Measurements from ENCODE around the gene STK39.

STK39 gene

DNA sequence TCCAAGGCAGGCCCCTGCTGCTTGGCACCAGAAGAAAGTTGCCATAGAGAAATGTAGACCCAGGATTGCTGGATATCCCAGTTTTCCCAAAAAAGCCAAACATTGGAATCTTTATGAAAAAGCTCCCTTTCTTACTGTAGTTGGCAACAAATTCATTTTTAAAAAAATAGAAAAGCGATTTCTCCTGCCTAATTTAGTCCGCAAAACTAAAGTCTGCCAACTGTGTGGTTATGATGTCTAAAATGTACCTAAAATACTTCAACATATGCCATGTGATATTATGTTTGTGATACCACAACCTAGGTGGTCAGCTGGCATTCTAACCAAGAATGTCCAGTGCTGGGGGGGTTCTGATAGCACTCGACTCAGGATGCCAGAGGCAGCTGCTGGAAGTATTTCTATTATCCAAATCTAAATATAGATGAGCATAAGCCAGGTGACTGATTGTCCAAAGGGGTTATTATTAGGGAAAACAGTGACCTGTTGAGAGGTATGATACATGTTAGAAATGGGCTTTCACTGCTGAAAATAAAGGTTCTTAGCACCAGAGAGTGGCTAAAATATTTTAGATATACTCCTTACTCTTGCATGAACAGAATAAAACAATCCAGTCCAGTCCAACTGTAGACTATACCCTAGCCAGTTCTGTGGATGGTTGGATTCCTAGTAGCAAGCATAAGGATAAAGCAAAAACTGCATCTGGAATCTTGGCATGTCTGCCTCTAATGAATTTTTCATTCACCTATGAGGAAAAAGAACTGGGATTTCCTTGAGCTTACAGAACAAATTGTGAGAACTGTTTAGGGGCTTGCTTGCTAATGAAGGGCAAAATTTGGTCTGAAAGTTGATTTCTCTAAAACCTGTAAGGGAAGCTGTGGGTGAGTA, 101.7 kb downstream of the STK39 start:
- no peaks in the 10 kb centered on the region for H3K27me3 ChIP-seq (ENCODE audit: insufficient read depth, low read depth)
- H3K4me3 ChIP-seq (IDR thresholded peaks at IDR 0.05; ENCODE audit: insufficient read depth, low read depth, low read length) = no peak overlapping the region
- H3K4me1 ChIP-seq (ENCODE audit: low read depth, poor library complexity, severe bottlenecking) = no peaks in the 10 kb centered on the region
- no peaks in the 10 kb centered on the region for H3K79me2 ChIP-seq (ENCODE audit: insufficient read depth, low read depth)
- H3K27ac ChIP-seq = no peak overlapping the region
- H3K4me2 ChIP-seq = no peak overlapping the region
- H3K9ac ChIP-seq = no peak overlapping the region
- H4K20me1 ChIP-seq (ENCODE audit: insufficient read depth) = no peaks in the 10 kb centered on the region
- no peaks in the 10 kb centered on the region; the same call in 1 of the 2 replicates for H3K36me3 ChIP-seq (ENCODE audit: insufficient read depth)
- no peak overlapping the region for H2AFZ ChIP-seq (ENCODE audit: low read depth)
- TF ChIP-seq, protein P1, sequence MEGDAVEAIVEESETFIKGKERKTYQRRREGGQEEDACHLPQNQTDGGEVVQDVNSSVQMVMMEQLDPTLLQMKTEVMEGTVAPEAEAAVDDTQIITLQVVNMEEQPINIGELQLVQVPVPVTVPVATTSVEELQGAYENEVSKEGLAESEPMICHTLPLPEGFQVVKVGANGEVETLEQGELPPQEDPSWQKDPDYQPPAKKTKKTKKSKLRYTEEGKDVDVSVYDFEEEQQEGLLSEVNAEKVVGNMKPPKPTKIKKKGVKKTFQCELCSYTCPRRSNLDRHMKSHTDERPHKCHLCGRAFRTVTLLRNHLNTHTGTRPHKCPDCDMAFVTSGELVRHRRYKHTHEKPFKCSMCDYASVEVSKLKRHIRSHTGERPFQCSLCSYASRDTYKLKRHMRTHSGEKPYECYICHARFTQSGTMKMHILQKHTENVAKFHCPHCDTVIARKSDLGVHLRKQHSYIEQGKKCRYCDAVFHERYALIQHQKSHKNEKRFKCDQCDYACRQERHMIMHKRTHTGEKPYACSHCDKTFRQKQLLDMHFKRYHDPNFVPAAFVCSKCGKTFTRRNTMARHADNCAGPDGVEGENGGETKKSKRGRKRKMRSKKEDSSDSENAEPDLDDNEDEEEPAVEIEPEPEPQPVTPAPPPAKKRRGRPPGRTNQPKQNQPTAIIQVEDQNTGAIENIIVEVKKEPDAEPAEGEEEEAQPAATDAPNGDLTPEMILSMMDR (conservative IDR thresholded peaks at IDR 0.05; ENCODE audit: low read depth, low read length) = no peak

- Histone ChIP-seq H3K27me3 (ENCODE audit: insufficient read depth, low read depth) (no peaks in the 10 kb centered on the region), H4K20me1 (ENCODE audit: insufficient read depth) (no peaks in the 10 kb centered on the region), H3K4me1 (ENCODE audit: low read depth, poor library complexity, severe bottlenecking) (no peaks in the 10 kb centered on the region), H3K27ac (no peak overlapping the region), H3K4me3 (IDR thresholded peaks at IDR 0.05; ENCODE audit: insufficient read depth, low read depth, low read length) (no peak overlapping the region), H3K36me3 (ENCODE audit: insufficient read depth) (no peaks in the 10 kb centered on the region; the same call in 1 of the 2 replicates), H3K4me2 (no peak overlapping the region), H3K79me2 (ENCODE audit: insufficient read depth, low read depth) (no peaks in the 10 kb centered on the region), H2AFZ (ENCODE audit: low read depth) (no peak overlapping the region), H3K9ac (no peak overlapping the region)
- TF ChIP-seq, protein P1 (conservative IDR thresholded peaks at IDR 0.05; ENCODE audit: low read depth, low read length) = no peak
Measured at GRCh38 chr2:168145011-168145410, 102.4 kb downstream of the STK39 start.

DNA sequence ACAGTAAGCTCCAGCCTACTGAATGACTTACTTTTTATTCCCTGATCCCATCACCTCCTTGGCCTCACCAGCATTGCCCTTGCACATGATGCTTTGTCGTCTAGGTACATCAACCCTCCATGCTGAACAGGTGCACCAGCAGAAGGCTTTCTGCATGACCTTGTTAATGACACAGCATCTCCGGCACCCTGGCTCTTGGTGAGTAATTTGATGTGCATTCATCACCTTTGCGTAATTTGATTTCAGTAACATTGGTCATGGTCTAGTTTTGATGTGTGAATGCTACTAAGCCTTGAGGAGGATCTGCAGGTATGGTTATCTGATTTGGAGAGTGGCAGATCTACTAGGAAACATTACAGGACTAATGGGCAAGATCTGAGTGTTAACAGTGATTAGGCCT, 103.6 kb downstream of the STK39 start:
- TF ChIP-seq, protein P1 (conservative IDR thresholded peaks at IDR 0.05; ENCODE audit: low read depth, low read length) = no peak
- Histone ChIP-seq H3K4me1 (ENCODE audit: low read depth, poor library complexity, severe bottlenecking) (no peaks in the 10 kb centered on the region), H3K27ac (no peak overlapping the region), H2AFZ (ENCODE audit: low read depth) (no peak overlapping the region), H3K36me3 (ENCODE audit: insufficient read depth) (no peaks in the 10 kb centered on the region; the same call in 1 of the 2 replicates), H4K20me1 (ENCODE audit: insufficient read depth) (no peaks in the 10 kb centered on the region), H3K4me3 (IDR thresholded peaks at IDR 0.05; ENCODE audit: insufficient read depth, low read depth, low read length) (no peak overlapping the region), H3K27me3 (ENCODE audit: insufficient read depth, low read depth) (no peaks in the 10 kb centered on the region), H3K4me2 (no peak overlapping the region), H3K9ac (no peak overlapping the region), H3K79me2 (ENCODE audit: insufficient read depth, low read depth) (no peaks in the 10 kb centered on the region)

DNA sequence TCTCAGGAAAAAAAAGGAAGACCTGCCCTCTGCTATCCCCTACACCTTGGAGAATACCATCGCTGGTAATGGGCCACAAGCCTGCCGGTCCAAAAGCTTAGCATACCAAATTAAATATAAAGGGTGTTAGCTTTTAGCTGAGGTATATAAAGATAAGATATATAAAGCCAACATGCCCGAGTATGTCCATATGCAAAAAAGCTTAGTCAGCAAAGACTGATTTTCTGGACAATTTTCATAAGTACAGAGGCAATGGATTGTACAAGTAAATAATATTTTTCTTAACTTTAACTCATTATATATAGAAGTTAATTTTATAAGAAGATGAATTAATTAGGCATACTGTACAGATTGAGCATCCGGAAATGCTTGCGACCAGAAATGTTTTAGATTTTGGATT, 106.5 kb downstream of the STK39 start:
- no peaks in the 10 kb centered on the region for H3K4me1 ChIP-seq (ENCODE audit: low read depth, poor library complexity, severe bottlenecking)
- H2AFZ ChIP-seq (ENCODE audit: low read depth) = no peak overlapping the region
- no peaks in the 10 kb centered on the region for H4K20me1 ChIP-seq (ENCODE audit: insufficient read depth)
- no peak overlapping the region for H3K9ac ChIP-seq
- no peaks in the 10 kb centered on the region for H3K27me3 ChIP-seq (ENCODE audit: insufficient read depth, low read depth)
- no peaks in the 10 kb centered on the region; the same call in 1 of the 2 replicates for H3K36me3 ChIP-seq (ENCODE audit: insufficient read depth)
- H3K79me2 ChIP-seq (ENCODE audit: insufficient read depth, low read depth) = no peaks in the 10 kb centered on the region
- H3K4me3 ChIP-seq (IDR thresholded peaks at IDR 0.05; ENCODE audit: insufficient read depth, low read depth, low read length) = no peak overlapping the region
- H3K4me2 ChIP-seq = no peak overlapping the region
- H3K27ac ChIP-seq = no peak overlapping the region
- TF ChIP-seq, protein P1 (conservative IDR thresholded peaks at IDR 0.05; ENCODE audit: low read depth, low read length) = no peak

Measured in KMS-11 (cell line).